Measurements from ENCODE around the gene CLCN2.
A peak's percentile ranks its signal among the peaks of the same experiment; 100 is the strongest.

The CLCN2 gene

GRCh38 chr3:184323696-184324095, 37.7 kb downstream of the CLCN2 start:
- POLR2A ChIA-PET: interaction anchor here (1.1 kb wide), 1 partner anchor 12 kb away, joined by 3 read pairs; no protein-coding TSS in a partner anchor
- no peak for TF ChIP-seq CTCF (IDR thresholded peaks at IDR 0.05; ENCODE audit: insufficient read depth, low read length, missing control alignments)
- DNase-seq (ENCODE audit: low read depth, low spot score): no peak
- H3K4me3 ChIP-seq (ENCODE audit: low read depth, low read length): no peak overlapping the region
- CTCF ChIA-PET: no interaction called here

GRCh38 chr3:184322731-184323487, 38.5 kb downstream of the CLCN2 start:
- DNase-seq (ENCODE audit: low read depth, low spot score): no peak
- H3K4me3 ChIP-seq (ENCODE audit: low read depth, low read length): no peak overlapping the region
- ChIA-PET POLR2A (no interaction called here), CTCF (no interaction called here)
- TF ChIP-seq CTCF (IDR thresholded peaks at IDR 0.05; ENCODE audit: insufficient read depth, low read length, missing control alignments): no peak

- ChIA-PET POLR2A (interaction anchor here (1.6 kb wide), 1 partner anchor 15 kb away, joined by 5 read pairs; the partner anchor contains the start of gene FAM131A), CTCF (interaction anchor here (0.6 to 0.8 kb wide), 2 partner anchors 9 to 15 kb away, joined by 3 read pairs; partner anchors contain the start of gene FAM131A)
- DNase-seq (ENCODE audit: low read depth, low spot score): no peak
- TF ChIP-seq CTCF (IDR thresholded peaks at IDR 0.05; ENCODE audit: insufficient read depth, low read length, missing control alignments): no peak
- H3K4me3 ChIP-seq (ENCODE audit: low read depth, low read length): no peak overlapping the region
Measured at GRCh38 chr3:184321666-184322065, 39.7 kb downstream of the CLCN2 start.

GRCh38 chr3:184320104-184320445, 41.3 kb downstream of the CLCN2 start:
- ChIA-PET POLR2A (interaction anchor here (0.9 to 1.4 kb wide), 6 partner anchors 9 to 49 kb away, joined by 3 to 5 read pairs (median 3); no protein-coding TSS in a partner anchor), CTCF (interaction anchor here (0.6 to 1.5 kb wide), 3 partner anchors 11 to 17 kb away, joined by 3 to 5 read pairs (median 4); no protein-coding TSS in a partner anchor)
- peak; percentile 78 for DNase-seq (ENCODE audit: low read depth, low spot score)

GRCh38 chr3:184317201-184317600, 44.2 kb downstream of the CLCN2 start:
- peak overlapping the region; percentile 90 for H3K4me3 ChIP-seq (ENCODE audit: low read depth, low read length)
- ChIA-PET POLR2A (interaction anchor here (0.9 kb wide), 1 partner anchor 141 kb away, joined by 3 read pairs; no protein-coding TSS in a partner anchor), CTCF (interaction anchor here (1.2 to 1.9 kb wide), 2 partner anchors 11 to 17 kb away, joined by 3 to 6 read pairs; no protein-coding TSS in a partner anchor)

More at GRCh38 chr3:184320104-184320445, 41.3 kb downstream of the CLCN2 start:
- H3K4me3 ChIP-seq (ENCODE audit: low read depth, low read length): peak overlapping the region; percentile 33
- no peak for TF ChIP-seq CTCF (IDR thresholded peaks at IDR 0.05; ENCODE audit: insufficient read depth, low read length, missing control alignments)

More at GRCh38 chr3:184317201-184317600, 44.2 kb downstream of the CLCN2 start:
- no peak for DNase-seq (ENCODE audit: low read depth, low spot score)
- no peak for TF ChIP-seq CTCF (IDR thresholded peaks at IDR 0.05; ENCODE audit: insufficient read depth, low read length, missing control alignments)

Measured in AG04449 (cell line).